GM21619 (cell line): ENCODE data around the gene SERTAD4.

ENCODE experiments used
- ATAC-seq: cut with Tn5 transposase; IDR thresholded peaks from one replicate; pipeline ENCODE4 v1.9.1; 2021; ENCODE audit not compliant: unreplicated experiment

The SERTAD4 gene

DNA sequence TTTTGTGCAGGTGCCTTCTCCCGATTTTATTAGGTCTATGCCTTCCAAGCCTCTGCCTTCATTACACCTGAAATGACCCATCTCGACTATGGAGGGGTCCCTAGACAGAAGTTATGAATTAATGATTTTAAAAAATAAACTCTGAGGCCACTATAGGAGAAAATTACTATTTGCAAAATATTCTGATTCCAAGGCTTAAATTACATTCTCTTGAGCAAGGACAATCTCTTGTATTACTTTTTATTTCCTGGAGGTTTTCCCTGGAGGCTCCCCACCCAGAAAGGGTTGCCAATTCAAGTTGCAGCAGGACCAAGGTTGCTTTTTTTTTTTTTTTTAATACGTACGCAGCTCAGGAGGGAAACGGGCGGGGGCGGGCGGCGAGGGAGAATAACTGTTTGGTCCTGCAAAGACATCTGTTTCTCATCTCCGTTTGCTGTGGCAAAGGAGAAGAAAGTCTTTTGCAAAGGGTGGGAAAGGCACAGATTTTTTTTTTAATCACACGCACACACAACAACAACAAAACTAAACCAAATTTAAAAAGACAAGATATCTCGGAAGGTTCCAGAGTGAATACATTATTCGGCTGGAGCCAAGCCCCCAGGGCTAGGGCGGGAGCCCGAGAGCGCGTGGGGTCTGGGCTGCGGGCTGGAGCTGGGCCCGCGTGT, 618 bp upstream of the SERTAD4 start:
- no peak for ATAC-seq

- ATAC-seq = no peak
Measured at GRCh38 chr1:210233216-210233494, 559 bp downstream of the SERTAD4 start.

- no peak for ATAC-seq
Measured at GRCh38 chr1:210233495-210234328, 1.1 kb downstream of the SERTAD4 start.

GRCh38 chr1:210234329-210234757, 1.7 kb downstream of the SERTAD4 start:
- no peak for ATAC-seq

GRCh38 chr1:210235363-210236053, 2.9 kb downstream of the SERTAD4 start:
- no peak for ATAC-seq

DNA sequence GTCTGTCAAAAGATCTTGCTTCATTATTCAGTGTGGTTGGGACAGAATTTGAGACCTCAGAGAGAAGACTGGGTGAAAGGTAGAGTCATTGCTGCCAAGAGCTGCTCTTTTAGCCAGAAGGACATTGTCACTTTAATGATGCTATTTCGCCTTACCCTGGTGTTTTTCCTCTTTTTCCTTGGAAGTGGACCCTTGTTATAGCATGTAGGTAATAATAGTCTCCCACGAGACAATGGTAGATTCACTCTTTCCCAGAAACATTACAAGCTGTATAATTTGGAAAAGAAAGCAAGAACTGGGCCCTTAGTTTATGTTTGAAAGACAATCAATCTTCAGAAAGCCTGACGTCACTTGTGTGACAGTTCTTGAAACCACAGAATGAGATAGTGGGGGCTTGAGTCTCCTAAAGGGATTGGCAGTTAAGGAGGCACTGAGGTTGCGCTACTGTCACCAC, 3.8 kb downstream of the SERTAD4 start:
- no peak for ATAC-seq

- ATAC-seq = no peak
Measured at GRCh38 chr1:210236840-210237409, 4.3 kb downstream of the SERTAD4 start.

DNA sequence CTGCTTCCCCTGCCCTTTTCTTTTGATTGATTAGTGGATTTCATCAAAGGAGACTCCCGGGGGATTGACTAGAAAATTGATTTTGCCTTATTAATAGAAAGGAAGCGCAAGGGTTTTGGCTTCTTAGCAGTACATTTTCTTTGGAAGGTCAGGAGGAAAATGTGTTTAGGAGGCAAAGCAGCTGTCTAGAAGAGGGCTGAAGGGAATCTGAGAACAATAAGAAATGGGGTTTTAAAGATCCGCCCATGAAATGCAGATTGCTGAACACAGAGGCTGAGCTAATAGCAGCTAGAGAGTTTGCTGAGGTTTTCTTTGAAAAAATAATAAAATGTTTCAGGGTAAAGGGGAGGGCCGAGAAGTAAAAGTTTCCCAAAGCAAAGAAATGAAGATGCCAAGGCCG, 4.9 kb downstream of the SERTAD4 start:
- no peak for ATAC-seq

GRCh38 chr1:210237981-210238380, 5.4 kb downstream of the SERTAD4 start:
- no peak for ATAC-seq

GRCh38 chr1:210239349-210240111, 6.9 kb downstream of the SERTAD4 start:
- no peak for ATAC-seq

GRCh38 chr1:210241121-210241520, 8.5 kb downstream of the SERTAD4 start:
- ATAC-seq = no peak

GRCh38 chr1:210244746-210245367, 12.3 kb downstream of the SERTAD4 start:
- ATAC-seq = no peak

- peak; percentile 43 for ATAC-seq
Measured at GRCh38 chr1:210246447-210246846, 13.9 kb downstream of the SERTAD4 start.

DNA sequence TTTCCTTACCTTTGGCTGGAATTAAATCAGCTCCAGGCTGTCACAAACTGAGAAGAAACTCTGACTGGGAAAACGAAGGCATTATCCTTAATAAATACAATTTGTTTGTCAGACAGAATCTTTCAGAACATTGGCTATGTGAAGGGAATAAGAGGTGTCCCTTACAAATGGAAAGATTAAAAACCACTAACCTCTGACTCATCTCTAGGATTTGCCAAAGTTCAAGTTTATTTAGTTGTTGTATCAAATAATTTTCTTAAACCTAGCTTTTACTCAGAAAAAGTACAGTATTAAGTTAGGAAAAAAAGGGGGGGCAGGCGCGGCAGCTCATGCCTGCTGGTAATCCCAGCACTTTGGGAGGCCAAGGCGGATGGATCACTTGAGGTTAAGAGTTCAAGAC, 15.7 kb downstream of the SERTAD4 start:
- no peak for ATAC-seq

GRCh38 chr1:210250665-210250997, 18.0 kb downstream of the SERTAD4 start:
- peak; percentile 12 for ATAC-seq

GRCh38 chr1:210250998-210251679, 18.5 kb downstream of the SERTAD4 start:
- peak; percentile 36 for ATAC-seq

- ATAC-seq = peak; percentile 16
Measured at GRCh38 chr1:210251680-210252490, 19.3 kb downstream of the SERTAD4 start.

DNA sequence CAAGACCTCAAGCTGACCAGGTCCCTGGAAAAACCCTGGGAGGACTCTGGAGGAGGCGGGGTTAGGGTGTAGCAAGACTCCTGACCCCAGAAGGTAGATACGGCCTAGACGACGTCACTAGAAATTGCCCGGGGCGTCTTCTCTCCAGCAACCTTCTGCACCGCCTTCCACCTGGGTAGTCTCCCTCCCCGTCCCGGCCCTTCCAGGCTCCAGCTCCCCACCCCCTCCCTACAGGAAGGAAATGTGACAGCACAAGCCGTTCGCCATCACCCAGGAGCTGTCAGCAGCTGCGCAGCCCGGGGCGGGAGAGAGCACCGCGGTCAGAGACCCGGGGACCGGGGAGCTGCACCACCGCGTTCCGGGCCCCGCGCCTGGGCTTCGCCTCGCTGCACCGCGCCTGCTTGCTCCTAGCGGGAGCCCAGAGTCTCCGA, 20.0 kb downstream of the SERTAD4 start:
- no peak for ATAC-seq

DNA sequence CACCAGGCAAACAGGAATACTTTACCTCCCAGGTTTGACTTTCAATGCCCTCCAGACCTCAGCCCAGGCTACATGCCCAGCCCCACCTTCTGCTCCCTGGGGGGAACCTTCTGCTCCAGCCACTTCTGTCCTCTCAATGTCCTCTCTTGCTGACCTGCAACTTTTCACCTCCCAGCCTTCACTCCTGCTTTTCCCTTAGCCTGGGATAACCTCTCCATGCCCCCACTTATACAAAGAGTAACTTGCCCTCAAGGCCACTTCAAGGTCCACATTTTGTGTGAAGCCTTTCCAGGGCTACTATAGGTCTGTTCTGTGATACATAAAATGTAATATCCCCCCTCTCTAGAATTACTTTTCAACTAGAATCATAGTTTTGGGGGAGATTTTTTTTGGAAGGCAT, 21.7 kb downstream of the SERTAD4 start:
- no peak for ATAC-seq
